HepG2 (cell line): ENCODE measurements around the gene PCNT. TPM values are rescaled to one million over a fixed set of nuclear protein-coding genes. Genes with fewer than 3 reads are reported as not detected.

Experiments
- ATF1 ChIP-seq: IDR thresholded peaks from 2 replicates; pipeline ENCODE4 v1.6.1; 2016; ENCODE audit warnings: mild to moderate bottlenecking, control low read depth
- ATM ChIP-seq: fragments of 450-650 bp; IDR thresholded peaks from 2 replicates; pipeline ENCODE4 v1.7.1; 2017; ENCODE audit warnings: mild to moderate bottlenecking, borderline replicate concordance
- BRCA1 ChIP-seq: sonication (generic); formaldehyde crosslinking; IDR thresholded peaks from 2 replicates; pipeline ENCODE4 v1.4.0; 2020; ENCODE audit warnings: missing genetic modification reagents
- ELF1 ChIP-seq: sonication (generic); formaldehyde crosslinking; IDR thresholded peaks from 2 replicates; pipeline ENCODE4 v1.4.0; 2020; ENCODE audit warnings: missing genetic modification reagents
- ELK4 ChIP-seq: sonication (generic); formaldehyde crosslinking; IDR thresholded peaks from 2 replicates; pipeline ENCODE4 v1.9.0; 2021; ENCODE audit warnings: missing genetic modification reagents, borderline replicate concordance
- FOSL1 ChIP-seq: sonication (generic); formaldehyde crosslinking; IDR thresholded peaks from 2 replicates; pipeline ENCODE4 v1.9.0; 2021; ENCODE audit warnings: missing genetic modification reagents, borderline replicate concordance
- GTF3A ChIP-seq: sonication (generic); formaldehyde crosslinking; conservative IDR thresholded peaks from 2 replicates; pipeline ENCODE4 v1.4.0; 2020; ENCODE audit warnings: mild to moderate bottlenecking, missing genetic modification reagents
- MTF2 ChIP-seq: sonication (generic); formaldehyde crosslinking; IDR thresholded peaks from 2 replicates; pipeline ENCODE4 v1.5.0; 2020; ENCODE audit warnings: missing genetic modification reagents, borderline replicate concordance
- NAIF1 ChIP-seq: sonication (generic); formaldehyde crosslinking; IDR thresholded peaks from 2 replicates; pipeline ENCODE4 v1.5.0; 2020; ENCODE audit warnings: mild to moderate bottlenecking, missing genetic modification reagents, borderline replicate concordance
- PCBP2 ChIP-seq: fragments of 200-400 bp; formaldehyde crosslinking; optimal IDR thresholded peaks from 2 replicates; pipeline ENCODE3; 2018; ENCODE audit warnings: low read length, low read depth; ENCODE audit not compliant: poor library complexity, severe bottlenecking
- SIX4 ChIP-seq: sonication (generic); formaldehyde crosslinking; IDR thresholded peaks from 2 replicates; pipeline ENCODE4 v1.4.0; 2020; ENCODE audit warnings: missing genetic modification reagents
- SP1 ChIP-seq, 2 experiments: fragments of 450-650 bp in 1 of 2; sonication (generic) in 1 of 2; formaldehyde crosslinking in 1 of 2; IDR thresholded peaks; 2 replicates each; pipeline versions ENCODE4 v1.4.0 to v1.6.1; 2016 to 2020; ENCODE audit warnings: missing genetic modification reagents in 1 of 2
- TAF15 ChIP-seq: fragments of 200-400 bp; formaldehyde crosslinking; IDR thresholded peaks from one replicate; pipeline ENCODE4 v1.6.1; 2018; ENCODE audit warnings: mild to moderate bottlenecking, low read depth, low read length; ENCODE audit not compliant: poor library complexity, severe bottlenecking
- ZFP37 ChIP-seq: sonication (generic); formaldehyde crosslinking; IDR thresholded peaks from 2 replicates; pipeline ENCODE4 v1.4.0; 2020; ENCODE audit warnings: missing genetic modification reagents, borderline replicate concordance
- ZHX1 ChIP-seq: sonication (generic); formaldehyde crosslinking; IDR thresholded peaks from 2 replicates; pipeline ENCODE4 v1.8.1; 2022; ENCODE audit warnings: low read depth, mild to moderate bottlenecking, missing genetic modification reagents
- ZMYM3 ChIP-seq: sonication (generic); formaldehyde crosslinking; IDR thresholded peaks from 2 replicates; pipeline ENCODE4 v1.5.1; 2020; ENCODE audit warnings: mild to moderate bottlenecking, missing genetic modification reagents
- ZNF121 ChIP-seq: sonication (generic); formaldehyde crosslinking; IDR thresholded peaks from 2 replicates; pipeline ENCODE4 v1.5.0; 2020; ENCODE audit warnings: mild to moderate bottlenecking, missing genetic modification reagents
- ZNF207 ChIP-seq: fragments of 450-650 bp; IDR thresholded peaks from 2 replicates; pipeline ENCODE4 v1.6.1; 2016; ENCODE audit warnings: antibody characterized with exemption, borderline replicate concordance
- ZNF512 ChIP-seq: sonication (generic); formaldehyde crosslinking; IDR thresholded peaks from 2 replicates; pipeline ENCODE4 v1.4.0; 2020; ENCODE audit warnings: mild to moderate bottlenecking, missing genetic modification reagents
- ZNF788 ChIP-seq: sonication (generic); formaldehyde crosslinking; IDR thresholded peaks from 2 replicates; pipeline ENCODE4 v1.5.0; 2020; ENCODE audit warnings: mild to moderate bottlenecking, missing genetic modification reagents, borderline replicate concordance
- polyA plus RNA-seq, 8 experiments: library from polyadenylated mRNA; depleted of rRNA in 3 of 8; stranded (reverse) in 7 of 8; unstranded in 1 of 8; fragments of >200 nt; fragmentation: Illumina TruSeq in 4 of 8; extraction: Trizol in 4 of 8; gene quantifications; 2 replicates each; pipeline versions ENCODE4 v1.2.1 to v1.2.3, GENCODE V29; 2011 to 2016; ENCODE audit warnings: low read depth in 4 of 8, missing spikeins in 1 of 8, mixed read lengths in 1 of 8; ENCODE audit not compliant: insufficient read depth in 1 of 8
- total RNA-seq, 5 experiments: library from RNA; depleted of rRNA; stranded (reverse); fragments of >200 nt; fragmentation: Illumina TruSeq; extraction: Trizol; gene quantifications; 2 replicates each; pipeline ENCODE4 v1.2.3, GENCODE V29; 2016; ENCODE audit warnings: low read depth in 1 of 5
- TF ChIP-seq, protein P1 (sequence below): IDR thresholded peaks from 2 replicates; pipeline ENCODE4 v1.6.1; 2016; ENCODE audit warnings: missing compliant biosample characterization, missing genetic modification reagents, borderline replicate concordance

PCNT gene
- total and polyA plus RNA-seq, 2 of the 13 experiments (the other 11 are each of a cell fraction or from before 2014, with no cell fraction given): 5.6 to 12.4 TPM

DNA sequence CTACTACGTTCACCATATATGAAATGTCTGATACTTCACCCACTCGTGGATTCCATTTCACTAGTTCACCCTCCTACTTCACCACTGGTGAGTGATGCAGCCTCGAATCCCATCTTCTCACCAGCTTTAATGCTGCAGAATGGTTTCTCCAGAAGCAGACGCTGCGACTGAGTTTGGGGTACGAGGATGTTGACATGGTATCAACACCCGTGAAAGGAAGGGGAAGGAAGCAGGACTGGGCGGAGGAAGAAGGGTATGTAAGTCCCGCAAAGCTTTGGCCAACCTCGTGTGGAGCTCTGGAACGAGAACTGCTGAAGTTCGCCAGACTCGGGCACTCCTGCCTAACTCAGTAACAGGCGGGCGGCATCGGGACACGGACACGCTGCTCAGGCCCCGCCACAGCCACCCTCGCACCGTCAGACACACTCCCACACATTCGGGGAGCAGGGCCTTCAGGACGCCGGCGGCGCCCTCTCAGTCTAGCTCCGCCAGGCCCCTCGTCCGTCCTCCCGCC is 133.9 kb downstream of the PCNT start (continued):
- TF ChIP-seq NAIF1 (CRISPR knock-in tag) (no peak; the same call in 1 of the 2 replicates), ELK4 (CRISPR knock-in tag) (0 out of 2 replicates have a peak, but pooled peaks have one; percentile 49), ZNF207 (no peak), MTF2 (no peak), SP1 (IDR thresholded peaks at IDR 0.05) (no peak), SP1 (CRISPR knock-in tag; IDR thresholded peaks at IDR 0.05) (no peak), FOSL1 (0 out of 2 replicates have a peak, but pooled peaks have one; percentile 17), TAF15 (no peak), SIX4 (CRISPR knock-in tag) (no peak), ELF1 (CRISPR knock-in tag) (no peak), ZNF788 (CRISPR knock-in tag) (no peak), ZFP37 (no peak), ZNF512 (CRISPR knock-in tag) (no peak), ZHX1 (CRISPR knock-in tag) (peak; percentile 37; the same call in 1 of the 2 replicates), ATM (no peak), PCBP2 (no peak), BRCA1 (no peak), ATF1 (CRISPR knock-in tag) (no peak), GTF3A (no peak), ZMYM3 (CRISPR knock-in tag) (no peak), ZNF121 (CRISPR knock-in tag) (no peak)
- TF ChIP-seq, protein P1, sequence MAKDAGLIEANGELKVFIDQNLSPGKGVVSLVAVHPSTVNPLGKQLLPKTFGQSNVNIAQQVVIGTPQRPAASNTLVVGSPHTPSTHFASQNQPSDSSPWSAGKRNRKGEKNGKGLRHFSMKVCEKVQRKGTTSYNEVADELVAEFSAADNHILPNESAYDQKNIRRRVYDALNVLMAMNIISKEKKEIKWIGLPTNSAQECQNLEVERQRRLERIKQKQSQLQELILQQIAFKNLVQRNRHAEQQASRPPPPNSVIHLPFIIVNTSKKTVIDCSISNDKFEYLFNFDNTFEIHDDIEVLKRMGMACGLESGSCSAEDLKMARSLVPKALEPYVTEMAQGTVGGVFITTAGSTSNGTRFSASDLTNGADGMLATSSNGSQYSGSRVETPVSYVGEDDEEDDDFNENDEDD (CRISPR knock-in tag): no peak
